SK-N-SH treated with all-trans-retinoic acid at 6 μM for 48 hours (cell line): ENCODE results near the gene STAT6.

Experiments used
- ATAC-seq: fragments of 200-7000 bp; cut with Tn5 transposase; 3 replicates; pipeline ENCODE4 v1.9.1; 2020; ENCODE audit warnings: mild to moderate bottlenecking, moderate library complexity
- ARNTL ChIP-seq: fragments of 450-650 bp; formaldehyde crosslinking; IDR thresholded peaks from 2 replicates; pipeline ENCODE4 v1.5.0; 2020; ENCODE audit warnings: low read depth, mild to moderate bottlenecking, moderate library complexity, borderline replicate concordance
- BACH2 ChIP-seq: fragments of 250-450 bp; sonication (Bioruptor Pico); IDR thresholded peaks from 2 replicates; pipeline ENCODE4 v1.9.0; 2021; ENCODE audit warnings: mild to moderate bottlenecking, borderline replicate concordance
- ESRRG ChIP-seq: fragments of 250-450 bp; sonication (Bioruptor Pico); IDR thresholded peaks from 2 replicates; pipeline ENCODE4 v1.6.1; 2021; ENCODE audit warnings: mild to moderate bottlenecking
- GLIS3 ChIP-seq: fragments of 250-450 bp; sonication (Bioruptor Pico); IDR thresholded peaks from 2 replicates; pipeline ENCODE4 v1.5.0; 2020; ENCODE audit warnings: mild to moderate bottlenecking, moderate library complexity
- OSR1 ChIP-seq: fragments of 250-450 bp; sonication (Bioruptor Pico); IDR thresholded peaks from 2 replicates; pipeline ENCODE4 v1.8.0; 2022; ENCODE audit warnings: moderate library complexity, mild to moderate bottlenecking, inconsistent platforms
- PPARA ChIP-seq: fragments of 250-450 bp; sonication (Bioruptor Pico); IDR thresholded peaks from 2 replicates; pipeline ENCODE4 v1.5.0; 2020; ENCODE audit warnings: mild to moderate bottlenecking, borderline replicate concordance
- RARB ChIP-seq: fragments of 250-450 bp; sonication (Bioruptor Pico); IDR thresholded peaks from 2 replicates; pipeline ENCODE4 v1.8.0; 2021; ENCODE audit warnings: mild to moderate bottlenecking, moderate library complexity
- SNAI2 ChIP-seq: fragments of 250-450 bp; sonication (Bioruptor Pico); IDR thresholded peaks from 2 replicates; pipeline ENCODE4 v1.5.0; 2020; ENCODE audit warnings: mild to moderate bottlenecking, moderate library complexity
- TCF4 ChIP-seq: fragments of 250-450 bp; sonication (Bioruptor Pico); IDR thresholded peaks from 2 replicates; pipeline ENCODE4 v1.8.0; 2021; ENCODE audit warnings: mild to moderate bottlenecking, moderate library complexity, borderline replicate concordance
- TOX ChIP-seq: fragments of 250-450 bp; sonication (Bioruptor Pico); IDR thresholded peaks from 2 replicates; pipeline ENCODE4 v1.8.0; 2021; ENCODE audit warnings: mild to moderate bottlenecking, moderate library complexity, borderline replicate concordance
- ZFP3 ChIP-seq: fragments of 250-450 bp; sonication (Bioruptor Pico); IDR thresholded peaks from 2 replicates; pipeline ENCODE4 v1.5.0; 2020; ENCODE audit warnings: mild to moderate bottlenecking, moderate library complexity
- ZFP30 ChIP-seq: fragments of 450-650 bp; formaldehyde crosslinking; IDR thresholded peaks from 2 replicates; pipeline ENCODE4 v1.5.0; 2022; ENCODE audit warnings: mild to moderate bottlenecking, moderate library complexity
- ZNF565 ChIP-seq: fragments of 450-650 bp; formaldehyde crosslinking; conservative IDR thresholded peaks from 2 replicates; pipeline ENCODE4 v1.5.0; 2020; ENCODE audit warnings: low read depth, mild to moderate bottlenecking, moderate library complexity
- ZNF8 ChIP-seq: fragments of 450-650 bp; formaldehyde crosslinking; IDR thresholded peaks from 2 replicates; pipeline ENCODE4 v1.5.0; 2020; ENCODE audit warnings: mild to moderate bottlenecking, moderate library complexity
- TF ChIP-seq, protein P1 (sequence below): fragments of 250-450 bp; sonication (Bioruptor Pico); IDR thresholded peaks from 2 replicates; pipeline ENCODE4 v1.5.0; 2020; ENCODE audit warnings: mild to moderate bottlenecking, moderate library complexity
- TF ChIP-seq, protein P2 (sequence below): fragments of 250-450 bp; sonication (Bioruptor Pico); IDR thresholded peaks from 2 replicates; pipeline ENCODE4 v1.5.1; 2021; ENCODE audit warnings: mild to moderate bottlenecking, moderate library complexity
- TF ChIP-seq, protein P3 (sequence below): fragments of 250-450 bp; sonication (Bioruptor Pico); IDR thresholded peaks from 2 replicates; pipeline ENCODE4 v1.5.1; 2020; ENCODE audit warnings: low read depth, mild to moderate bottlenecking, moderate library complexity
- TF ChIP-seq, protein P4 (sequence below): fragments of 250-450 bp; sonication (Bioruptor Pico); IDR thresholded peaks from 2 replicates; pipeline ENCODE4 v1.8.0; 2021; ENCODE audit warnings: low read depth, mild to moderate bottlenecking, moderate library complexity, borderline replicate concordance

Gene STAT6

DNA sequence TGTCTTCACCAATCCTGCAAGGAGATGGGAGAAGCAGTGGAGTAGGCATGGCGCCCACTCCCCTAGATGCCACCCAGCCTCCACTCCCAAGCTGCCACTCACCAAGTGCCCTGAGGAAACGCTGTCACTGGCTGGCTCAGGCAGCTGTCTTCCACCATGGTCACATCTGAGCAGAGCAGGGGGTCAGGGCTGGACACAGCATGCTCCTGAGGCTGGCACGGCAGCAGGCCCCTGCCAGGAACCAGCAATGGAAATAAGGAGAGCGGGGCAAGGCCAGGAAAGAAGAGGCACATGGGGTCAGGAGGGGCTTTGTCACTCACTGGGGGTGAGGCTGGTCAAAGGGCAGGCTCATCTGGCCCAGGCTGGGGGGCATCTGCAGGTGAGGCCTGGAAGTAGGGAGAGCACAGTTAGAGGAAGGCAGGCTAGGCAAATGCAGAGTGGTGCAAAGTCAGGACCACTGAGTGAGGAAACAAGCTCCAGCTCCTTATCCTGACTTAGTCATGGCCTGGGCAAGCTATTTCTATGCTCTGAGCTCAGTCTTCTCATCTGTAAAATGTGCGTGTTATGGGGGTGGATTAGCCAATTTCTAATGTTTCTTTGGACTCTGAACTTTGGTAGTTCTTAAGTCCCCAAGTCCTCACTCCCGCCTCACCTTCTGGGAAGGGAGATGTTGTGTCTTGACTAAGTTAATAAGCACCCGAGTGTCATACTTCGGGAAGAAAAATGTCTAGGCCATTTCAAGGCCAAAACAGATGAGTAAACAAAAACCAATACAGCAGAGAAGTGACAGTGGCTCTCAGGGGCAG is 14.2 kb downstream of the STAT6 start:
- peak; percentile 16; the same call in 2 of the 3 replicates for ATAC-seq
- no peak for TF ChIP-seq OSR1 (CRISPR knock-in tag)
- TF ChIP-seq ARNTL (CRISPR knock-in tag): no peak
- TF ChIP-seq, protein P1, sequence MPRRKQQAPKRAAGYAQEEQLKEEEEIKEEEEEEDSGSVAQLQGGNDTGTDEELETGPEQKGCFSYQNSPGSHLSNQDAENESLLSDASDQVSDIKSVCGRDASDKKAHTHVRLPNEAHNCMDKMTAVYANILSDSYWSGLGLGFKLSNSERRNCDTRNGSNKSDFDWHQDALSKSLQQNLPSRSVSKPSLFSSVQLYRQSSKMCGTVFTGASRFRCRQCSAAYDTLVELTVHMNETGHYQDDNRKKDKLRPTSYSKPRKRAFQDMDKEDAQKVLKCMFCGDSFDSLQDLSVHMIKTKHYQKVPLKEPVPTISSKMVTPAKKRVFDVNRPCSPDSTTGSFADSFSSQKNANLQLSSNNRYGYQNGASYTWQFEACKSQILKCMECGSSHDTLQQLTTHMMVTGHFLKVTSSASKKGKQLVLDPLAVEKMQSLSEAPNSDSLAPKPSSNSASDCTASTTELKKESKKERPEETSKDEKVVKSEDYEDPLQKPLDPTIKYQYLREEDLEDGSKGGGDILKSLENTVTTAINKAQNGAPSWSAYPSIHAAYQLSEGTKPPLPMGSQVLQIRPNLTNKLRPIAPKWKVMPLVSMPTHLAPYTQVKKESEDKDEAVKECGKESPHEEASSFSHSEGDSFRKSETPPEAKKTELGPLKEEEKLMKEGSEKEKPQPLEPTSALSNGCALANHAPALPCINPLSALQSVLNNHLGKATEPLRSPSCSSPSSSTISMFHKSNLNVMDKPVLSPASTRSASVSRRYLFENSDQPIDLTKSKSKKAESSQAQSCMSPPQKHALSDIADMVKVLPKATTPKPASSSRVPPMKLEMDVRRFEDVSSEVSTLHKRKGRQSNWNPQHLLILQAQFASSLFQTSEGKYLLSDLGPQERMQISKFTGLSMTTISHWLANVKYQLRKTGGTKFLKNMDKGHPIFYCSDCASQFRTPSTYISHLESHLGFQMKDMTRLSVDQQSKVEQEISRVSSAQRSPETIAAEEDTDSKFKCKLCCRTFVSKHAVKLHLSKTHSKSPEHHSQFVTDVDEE (CRISPR knock-in tag): no peak
- no peak for TF ChIP-seq BACH2
- TF ChIP-seq RARB (CRISPR knock-in tag): no peak
- TF ChIP-seq, protein P2, sequence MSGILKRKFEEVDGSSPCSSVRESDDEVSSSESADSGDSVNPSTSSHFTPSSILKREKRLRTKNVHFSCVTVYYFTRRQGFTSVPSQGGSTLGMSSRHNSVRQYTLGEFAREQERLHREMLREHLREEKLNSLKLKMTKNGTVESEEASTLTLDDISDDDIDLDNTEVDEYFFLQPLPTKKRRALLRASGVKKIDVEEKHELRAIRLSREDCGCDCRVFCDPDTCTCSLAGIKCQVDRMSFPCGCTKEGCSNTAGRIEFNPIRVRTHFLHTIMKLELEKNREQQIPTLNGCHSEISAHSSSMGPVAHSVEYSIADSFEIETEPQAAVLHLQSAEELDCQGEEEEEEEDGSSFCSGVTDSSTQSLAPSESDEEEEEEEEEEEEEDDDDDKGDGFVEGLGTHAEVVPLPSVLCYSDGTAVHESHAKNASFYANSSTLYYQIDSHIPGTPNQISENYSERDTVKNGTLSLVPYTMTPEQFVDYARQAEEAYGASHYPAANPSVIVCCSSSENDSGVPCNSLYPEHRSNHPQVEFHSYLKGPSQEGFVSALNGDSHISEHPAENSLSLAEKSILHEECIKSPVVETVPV: no peak

DNA sequence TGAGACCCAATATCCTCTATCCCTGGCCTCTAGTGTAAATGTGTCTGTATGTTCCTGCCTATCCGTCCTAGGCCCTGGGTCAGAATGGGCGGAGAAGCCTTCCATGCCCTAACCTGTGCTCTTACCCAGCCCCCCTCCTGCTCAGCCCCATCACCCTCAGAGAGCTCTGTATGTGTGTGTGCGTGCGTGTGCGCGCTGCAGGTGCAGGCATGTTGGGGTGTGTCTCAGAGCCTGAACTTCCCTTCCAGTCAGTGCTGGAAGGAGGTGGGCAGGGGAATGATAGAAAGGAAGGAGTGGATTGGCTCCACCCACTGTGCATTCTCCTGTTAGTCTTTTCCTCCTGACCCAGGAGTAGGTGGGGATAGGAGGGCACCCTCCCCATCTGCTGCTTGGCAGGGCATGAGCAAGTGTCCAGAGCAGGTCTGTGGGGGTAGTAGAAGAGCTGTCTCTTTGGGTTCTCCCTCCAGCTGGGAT is 15.0 kb downstream of the STAT6 start:
- ATAC-seq: peak; percentile 44
- TF ChIP-seq ZNF565 (CRISPR knock-in tag) (no peak), GLIS3 (CRISPR knock-in tag) (no peak), TOX (no peak), ZFP3 (CRISPR knock-in tag) (no peak), ZNF8 (CRISPR knock-in tag) (no peak), PPARA (CRISPR knock-in tag) (no peak), TCF4 (CRISPR knock-in tag) (no peak), ESRRG (CRISPR knock-in tag) (no peak)
- TF ChIP-seq, protein P1 (CRISPR knock-in tag): no peak
- TF ChIP-seq, protein P2: no peak
- TF ChIP-seq, protein P3, sequence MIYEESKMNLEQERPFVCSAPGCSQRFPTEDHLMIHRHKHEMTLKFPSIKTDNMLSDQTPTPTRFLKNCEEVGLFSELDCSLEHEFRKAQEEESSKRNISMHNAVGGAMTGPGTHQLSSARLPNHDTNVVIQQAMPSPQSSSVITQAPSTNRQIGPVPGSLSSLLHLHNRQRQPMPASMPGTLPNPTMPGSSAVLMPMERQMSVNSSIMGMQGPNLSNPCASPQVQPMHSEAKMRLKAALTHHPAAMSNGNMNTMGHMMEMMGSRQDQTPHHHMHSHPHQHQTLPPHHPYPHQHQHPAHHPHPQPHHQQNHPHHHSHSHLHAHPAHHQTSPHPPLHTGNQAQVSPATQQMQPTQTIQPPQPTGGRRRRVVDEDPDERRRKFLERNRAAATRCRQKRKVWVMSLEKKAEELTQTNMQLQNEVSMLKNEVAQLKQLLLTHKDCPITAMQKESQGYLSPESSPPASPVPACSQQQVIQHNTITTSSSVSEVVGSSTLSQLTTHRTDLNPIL: no peak
- TF ChIP-seq, protein P4, sequence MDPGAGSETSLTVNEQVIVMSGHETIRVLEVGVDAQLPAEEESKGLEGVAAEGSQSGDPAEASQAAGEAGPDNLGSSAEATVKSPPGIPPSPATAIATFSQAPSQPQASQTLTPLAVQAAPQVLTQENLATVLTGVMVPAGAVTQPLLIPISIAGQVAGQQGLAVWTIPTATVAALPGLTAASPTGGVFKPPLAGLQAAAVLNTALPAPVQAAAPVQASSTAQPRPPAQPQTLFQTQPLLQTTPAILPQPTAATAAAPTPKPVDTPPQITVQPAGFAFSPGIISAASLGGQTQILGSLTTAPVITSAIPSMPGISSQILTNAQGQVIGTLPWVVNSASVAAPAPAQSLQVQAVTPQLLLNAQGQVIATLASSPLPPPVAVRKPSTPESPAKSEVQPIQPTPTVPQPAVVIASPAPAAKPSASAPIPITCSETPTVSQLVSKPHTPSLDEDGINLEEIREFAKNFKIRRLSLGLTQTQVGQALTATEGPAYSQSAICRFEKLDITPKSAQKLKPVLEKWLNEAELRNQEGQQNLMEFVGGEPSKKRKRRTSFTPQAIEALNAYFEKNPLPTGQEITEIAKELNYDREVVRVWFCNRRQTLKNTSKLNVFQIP (CRISPR knock-in tag): no peak

DNA sequence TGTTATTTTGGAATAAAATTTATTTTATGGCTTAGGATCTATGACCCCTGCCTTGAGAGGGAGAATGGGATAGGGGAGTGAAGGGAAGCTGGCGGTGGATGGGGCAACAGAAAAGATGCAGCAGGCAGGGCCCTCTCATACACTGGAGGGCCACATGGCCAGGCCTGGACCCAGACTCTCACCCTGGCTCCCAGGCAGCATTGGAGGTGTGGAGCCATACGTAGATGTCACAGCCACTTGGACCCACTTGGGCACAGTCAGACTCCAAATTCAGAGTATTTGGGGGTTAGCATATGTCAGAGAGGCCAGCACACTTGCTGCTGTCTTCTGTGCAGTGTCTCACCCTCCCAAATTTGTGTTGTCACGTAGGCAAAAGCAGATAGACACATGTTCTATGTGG is 15.7 kb downstream of the STAT6 start:
- TF ChIP-seq, protein P3: no peak
- no peak for TF ChIP-seq ZFP30 (CRISPR knock-in tag)
- no peak for TF ChIP-seq ZNF8 (CRISPR knock-in tag)
- no peak for TF ChIP-seq SNAI2
- no peak for TF ChIP-seq OSR1 (CRISPR knock-in tag)
- TF ChIP-seq GLIS3 (CRISPR knock-in tag): no peak
- TF ChIP-seq TCF4 (CRISPR knock-in tag): no peak
- no peak for ATAC-seq
